ENCODE data around the gene PAQR4.
A peak's percentile ranks its signal among the peaks of the same experiment; 100 is the strongest.

Gene PAQR4

GRCh38 chr16:3007059-3007956, 38.2 kb downstream of the PAQR4 start (continued):
- TF ChIP-seq KLF17 (tag by site-specific recombination; IDR thresholded peaks at IDR 0.05) = no peak

GRCh38 chr16:3007957-3008689, 39.0 kb downstream of the PAQR4 start:
- CTCF ChIA-PET = interaction anchor here (0.6 to 9.6 kb wide), 2 partner anchors 23 to 109 kb away, joined by 3 to 149 read pairs; no protein-coding TSS in a partner anchor
- POLR2A ChIA-PET = interaction anchor here (12.4 kb wide), 1 partner anchor 16 kb away, joined by 247 read pairs; the partner anchor contains the start of genes CLDN6, HCFC1R1, THOC6 and TNFRSF12A
- H3K27ac ChIP-seq (ENCODE audit: extremely low read depth, low read depth, low read length) = no peak overlapping the region

More at GRCh38 chr16:3007957-3008689, 39.0 kb downstream of the PAQR4 start:
- no peaks in the 10 kb centered on the region; the same call in 1 of the 2 replicates for H3K4me1 ChIP-seq (ENCODE audit: control insufficient read depth, insufficient read depth, low read length)
- H3K9me3 ChIP-seq (ENCODE audit: control insufficient read depth, insufficient read depth, low read depth, low read length) = no peaks in the 10 kb centered on the region
- H3K4me3 ChIP-seq (ENCODE audit: low read depth, low read length) = no peak overlapping the region
- no peak for TF ChIP-seq ZBTB26 (tag by site-specific recombination; optimal IDR thresholded peaks at IDR 0.05)
- no peak for TF ChIP-seq ZNF211 (tag by site-specific recombination; IDR thresholded peaks at IDR 0.05; ENCODE audit: low read depth)
- no peak for TF ChIP-seq ZNF19 (tag by site-specific recombination; IDR thresholded peaks at IDR 0.05; ENCODE audit: low read depth)
- TF ChIP-seq EGR2 (tag by site-specific recombination; IDR thresholded peaks at IDR 0.05; ENCODE audit: low read depth) = peak; percentile 73
- TF ChIP-seq ZNF704 (tag by site-specific recombination; IDR thresholded peaks at IDR 0.05) = no peak
- no peak for TF ChIP-seq ZNF747 (tag by site-specific recombination; IDR thresholded peaks at IDR 0.05)
- no peak for TF ChIP-seq ZNF654 (tag by site-specific recombination; IDR thresholded peaks at IDR 0.05; ENCODE audit: low read depth)
- TF ChIP-seq PRDM10 (tag by site-specific recombination; IDR thresholded peaks at IDR 0.05) = peak; percentile 45; the same call in 1 of the 2 replicates
- no peak for TF ChIP-seq HIC1 (tag by site-specific recombination; IDR thresholded peaks at IDR 0.05)
- TF ChIP-seq ZFHX2 (tag by site-specific recombination; conservative IDR thresholded peaks at IDR 0.05) = peak; percentile 61
- H3K36me3 ChIP-seq (ENCODE audit: control insufficient read depth in 2 of 2, insufficient read depth in 1 of 2, low read length in 2 of 2) = no peaks in the 10 kb centered on the region

All from HEK293 (cell line).